Motor neuron (in vitro differentiated cells): ENCODE data around the gene CXCL17. TPM values are rescaled to one million over a fixed set of nuclear protein-coding genes. Genes with fewer than 3 reads are reported as not detected.

Source experiments
- total RNA-seq, 8 experiments: library from RNA; unstranded; fragments of 300-600 nt; gene quantifications; 2 replicates each; pipeline versions ENCODE4 v1.2.3 to v1.2.4, GENCODE V29; 2022

Gene CXCL17
- total RNA-seq, 8 experiments from 2014 or later, result 0.11 to 0.57 (median 0.36) TPM; not detected in 3

Other genes with a start within 250 kb of the CXCL17 start
- 10 to 100 TPM; 17.9 to 35.9 (median 24.7) TPM for gene DEDD2, start 225.3 kb downstream of the CXCL17 start, total RNA-seq
- gene ZNF526, start 222.6 kb downstream of the CXCL17 start, total RNA-seq, result 10 to 100 TPM in 2 of 8 experiments, 1 to 10 TPM in 6; 5.1 to 14.1 (median 8.0) TPM
- gene GSK3A, start 200.3 kb downstream of the CXCL17 start, total RNA-seq, result 10 to 100 TPM; 17.7 to 30.0 (median 26.5) TPM
- 10 to 100 TPM in 7 of 8 experiments, 1 to 10 TPM in 1; 8.4 to 55.4 (median 17.4) TPM for gene ERF, start 187.8 kb downstream of the CXCL17 start, total RNA-seq
- 10 to 100 TPM; 15.8 to 59.1 (median 27.9) TPM for gene CIC, start 173.7 kb downstream of the CXCL17 start, total RNA-seq
- gene PRR19, start 140.8 kb downstream of the CXCL17 start, total RNA-seq, result 1 to 10 TPM in 6 of 8 experiments, under 1 TPM in 2; 0.92 to 2.6 (median 1.1) TPM
- gene PAFAH1B3, start 140.3 kb downstream of the CXCL17 start, total RNA-seq, result 100 to 1,000 TPM in 4 of 8 experiments, 10 to 100 TPM in 4; 19.2 to 230 (median 114) TPM
- 10 to 100 TPM in 2 of 8 experiments, 1 to 10 TPM in 4, under 1 TPM in 1, not detected in 1; 0.42 to 18.5 (median 5.9) TPM for gene TMEM145, start 129.6 kb downstream of the CXCL17 start, total RNA-seq
- gene MEGF8, start 117.3 kb downstream of the CXCL17 start, total RNA-seq, result 10 to 100 TPM in 7 of 8 experiments, 1 to 10 TPM in 1; 9.8 to 72.2 (median 28.7) TPM
- 1 to 10 TPM in 3 of 8 experiments, under 1 TPM in 3, not detected in 2; 0.76 to 4.6 (median 1.1) TPM for gene CNFN, start 52.6 kb downstream of the CXCL17 start, total RNA-seq
- 10 to 100 TPM in 3 of 8 experiments, 1 to 10 TPM in 5; 4.2 to 13.5 (median 7.2) TPM for gene LIPE, start 15.6 kb downstream of the CXCL17 start, total RNA-seq
- 10 to 100 TPM in 1 of 8 experiments, 1 to 10 TPM in 4, under 1 TPM in 3; 0.14 to 15.7 (median 1.3) TPM for gene CEACAM1, start 85.5 kb upstream of the CXCL17 start, total RNA-seq
- gene CEACAM8, start 152.0 kb upstream of the CXCL17 start, total RNA-seq, result 1 to 10 TPM in 1 of 8 experiments, under 1 TPM in 4, not detected in 3; 0.05 to 1.0 (median 0.33) TPM